Panc1 (cell line): Measurements from ENCODE around the gene RASD1. TPM values are rescaled to one million over a fixed set of nuclear protein-coding genes. Genes with fewer than 3 reads are reported as not detected.
A peak's percentile ranks its signal among the peaks of the same experiment; 100 is the strongest.

Experiments
- ATAC-seq: fragments of 200-7000 bp; cut with Tn5 transposase; 2 replicates; pipeline ENCODE4 v1.9.1; 2020; ENCODE audit warnings: mild to moderate bottlenecking, moderate library complexity
- BruUV-seq: library from RNA; stranded (reverse); fragments of 400-500 nt; replicated peaks from 2 replicates; lab custom pipeline; 2021; lab: Mats Ljungman, UMichigan
- CTCF ChIA-PET: fragments of 300-600 bp; sonication (Branson Sonifier 250); formaldehyde crosslinking; loops from one replicate; lab custom pipeline; 2022; ENCODE audit warnings: antibody characterized with exemption; lab: Charles Lee
- POLR2A ChIA-PET: fragments of 300-600 bp; sonication (Branson Sonifier 250); formaldehyde crosslinking; loops from one replicate; lab custom pipeline; 2022; ENCODE audit warnings: antibody characterized with exemption; lab: Charles Lee
- DNase-seq: peaks from one replicate; pipeline ENCODE4 v3.0.0-alpha.2; 2010; ENCODE audit warnings: low read depth, low spot score
- H3K27ac ChIP-seq: 2 replicates; pipeline ENCODE4 v1.5.1; 2011; ENCODE audit warnings: mild to moderate bottlenecking, low read length, inconsistent platforms
- H3K27me3 ChIP-seq: fragments of 200-500 bp; sonication (Bioruptor generic); 2 replicates; pipeline ENCODE4 v1.6.0; 2014; ENCODE audit warnings: low read length, inconsistent platforms; ENCODE audit not compliant: control insufficient read depth, insufficient read depth
- H3K36me3 ChIP-seq: fragments of 200-500 bp; sonication (Bioruptor generic); 2 replicates; pipeline ENCODE4 v1.5.1; 2014; ENCODE audit warnings: inconsistent platforms, mild to moderate bottlenecking, low read length, moderate library complexity; ENCODE audit not compliant: control insufficient read depth, insufficient read depth
- H3K4me1 ChIP-seq: 2 replicates; pipeline ENCODE4 v1.5.1; 2011; ENCODE audit warnings: inconsistent platforms, mild to moderate bottlenecking, low read length, moderate library complexity; ENCODE audit not compliant: control insufficient read depth, insufficient read depth
- H3K4me3 ChIP-seq, 2 experiments: 2 replicates each; pipeline ENCODE4 v1.5.1; 2011 to 2012; ENCODE audit warnings: low read depth in 2 of 2, low read length in 2 of 2, mild to moderate bottlenecking in 2 of 2, inconsistent platforms in 1 of 2, moderate library complexity in 1 of 2
- H3K9me3 ChIP-seq: fragments of 200-500 bp; sonication (Bioruptor generic); 2 replicates; pipeline ENCODE4 v1.5.1; 2014; ENCODE audit warnings: low read depth, mild to moderate bottlenecking, inconsistent platforms, low read length, moderate library complexity; ENCODE audit not compliant: control insufficient read depth, insufficient read depth
- POLR2AphosphoS5 ChIP-seq: IDR thresholded peaks from 2 replicates; pipeline ENCODE4 v1.6.1; 2012; ENCODE audit warnings: mild to moderate bottlenecking, low read depth, low read length, moderate library complexity
- SIN3A ChIP-seq: IDR thresholded peaks from 2 replicates; pipeline ENCODE4 v1.6.1; 2012; ENCODE audit warnings: low read depth, mild to moderate bottlenecking, low read length, moderate library complexity, borderline replicate concordance; ENCODE audit not compliant: insufficient read depth
- TCF7L2 ChIP-seq: IDR thresholded peaks from 2 replicates; pipeline ENCODE4 v1.6.1; 2011; ENCODE audit warnings: mild to moderate bottlenecking, low read depth, low read length, inconsistent platforms
- in situ Hi-C: cut with HindIII; loops from 2 replicates; pipeline ENCODE4 v1.10.0; 2016; ENCODE audit warnings: low sequenced_read_pairs, low pct_unique_long_range_greater_than_20kb
- intact Hi-C: fragments of 100-400 bp; cut with micrococcal nuclease; formaldehyde crosslinking; loops from one replicate; pipeline ENCODE4 v1.10.0; 2022; ENCODE audit not compliant: unreplicated experiment
- total RNA-seq: library from RNA; stranded (reverse); gene quantifications from one replicate; pipeline ENCODE4 v1.2.1, GENCODE V29; 2021; ENCODE audit not compliant: unreplicated experiment
- TF ChIP-seq, protein P1 (sequence below): fragments of 450-650 bp; IDR thresholded peaks from 2 replicates; pipeline ENCODE4 v1.5.1; 2017; ENCODE audit warnings: mild to moderate bottlenecking
- TF ChIP-seq, protein P2 (sequence below), 2 experiments: IDR thresholded peaks; 2 replicates each; pipeline ENCODE4 v1.6.1; 2011 to 2012; ENCODE audit warnings: low read depth in 2 of 2, control low read depth in 1 of 2, low read length in 1 of 2, mild to moderate bottlenecking in 1 of 2, moderate library complexity in 1 of 2; ENCODE audit not compliant: insufficient read depth in 1 of 2

RASD1 gene
- total RNA-seq, 1 experiment from 2014 or later, result 1.7 TPM

DNA sequence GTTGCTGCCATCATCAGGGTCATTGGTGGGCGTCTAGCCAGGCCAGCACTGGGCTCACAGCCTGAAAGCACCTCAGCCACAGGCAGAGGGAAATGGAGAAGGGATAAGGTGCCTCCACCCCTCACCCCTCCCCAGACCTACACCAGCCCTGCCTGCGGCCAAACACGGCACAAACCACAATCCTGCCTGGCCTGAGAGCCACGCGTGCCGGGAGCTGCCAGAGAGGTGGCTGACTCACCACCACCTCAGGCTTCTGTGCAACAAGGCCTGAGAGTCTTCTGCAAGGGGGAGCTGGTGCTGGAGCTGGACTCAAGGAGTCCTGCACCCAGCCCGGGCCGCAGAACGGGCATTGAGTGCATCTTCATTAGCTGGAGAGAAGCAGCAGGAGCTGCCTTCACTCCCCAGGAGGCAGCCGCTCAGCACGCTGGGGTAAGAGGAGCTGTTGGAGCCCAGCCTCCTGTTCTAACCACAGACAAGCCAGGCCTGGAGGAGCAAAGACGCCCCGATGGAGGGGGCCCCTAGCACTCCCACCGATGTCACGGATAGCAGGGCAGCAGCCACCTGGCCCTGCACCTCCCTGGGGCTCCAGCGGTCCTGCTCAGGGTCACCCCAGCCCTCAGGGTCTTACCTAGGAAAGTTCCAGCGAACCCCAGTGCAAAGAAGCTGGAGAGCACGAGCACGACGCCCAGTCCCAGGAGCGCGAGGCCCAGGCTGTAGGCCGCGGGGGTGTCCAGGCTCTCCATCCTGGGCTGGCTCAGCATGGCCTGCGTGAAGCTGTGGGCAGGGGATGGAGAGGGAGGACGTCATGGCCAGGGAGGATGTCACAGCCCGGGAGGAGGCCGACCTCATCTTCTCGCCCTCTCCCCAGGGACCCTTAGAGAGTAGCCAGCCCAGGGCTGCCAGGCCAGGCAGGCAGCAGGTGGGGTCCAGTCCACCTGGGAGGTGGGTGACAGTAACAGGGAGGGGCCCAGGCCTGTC, 16.0 kb upstream of the RASD1 start:
- Histone ChIP-seq H3K27me3 (no peaks in the 10 kb centered on the region), H3K9me3 (no peaks in the 10 kb centered on the region), H3K27ac (no peak overlapping the region), H3K4me1 (peaks cover 8% of the 10 kb centered on the region), H3K36me3 (no peaks in the 10 kb centered on the region), H3K4me3 (no peak overlapping the region)
- TF ChIP-seq, protein P1, sequence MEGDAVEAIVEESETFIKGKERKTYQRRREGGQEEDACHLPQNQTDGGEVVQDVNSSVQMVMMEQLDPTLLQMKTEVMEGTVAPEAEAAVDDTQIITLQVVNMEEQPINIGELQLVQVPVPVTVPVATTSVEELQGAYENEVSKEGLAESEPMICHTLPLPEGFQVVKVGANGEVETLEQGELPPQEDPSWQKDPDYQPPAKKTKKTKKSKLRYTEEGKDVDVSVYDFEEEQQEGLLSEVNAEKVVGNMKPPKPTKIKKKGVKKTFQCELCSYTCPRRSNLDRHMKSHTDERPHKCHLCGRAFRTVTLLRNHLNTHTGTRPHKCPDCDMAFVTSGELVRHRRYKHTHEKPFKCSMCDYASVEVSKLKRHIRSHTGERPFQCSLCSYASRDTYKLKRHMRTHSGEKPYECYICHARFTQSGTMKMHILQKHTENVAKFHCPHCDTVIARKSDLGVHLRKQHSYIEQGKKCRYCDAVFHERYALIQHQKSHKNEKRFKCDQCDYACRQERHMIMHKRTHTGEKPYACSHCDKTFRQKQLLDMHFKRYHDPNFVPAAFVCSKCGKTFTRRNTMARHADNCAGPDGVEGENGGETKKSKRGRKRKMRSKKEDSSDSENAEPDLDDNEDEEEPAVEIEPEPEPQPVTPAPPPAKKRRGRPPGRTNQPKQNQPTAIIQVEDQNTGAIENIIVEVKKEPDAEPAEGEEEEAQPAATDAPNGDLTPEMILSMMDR, result no peak
- TF ChIP-seq TCF7L2 (no peak), POLR2AphosphoS5 (no peak), SIN3A (no peak)
- TF ChIP-seq, protein P2, sequence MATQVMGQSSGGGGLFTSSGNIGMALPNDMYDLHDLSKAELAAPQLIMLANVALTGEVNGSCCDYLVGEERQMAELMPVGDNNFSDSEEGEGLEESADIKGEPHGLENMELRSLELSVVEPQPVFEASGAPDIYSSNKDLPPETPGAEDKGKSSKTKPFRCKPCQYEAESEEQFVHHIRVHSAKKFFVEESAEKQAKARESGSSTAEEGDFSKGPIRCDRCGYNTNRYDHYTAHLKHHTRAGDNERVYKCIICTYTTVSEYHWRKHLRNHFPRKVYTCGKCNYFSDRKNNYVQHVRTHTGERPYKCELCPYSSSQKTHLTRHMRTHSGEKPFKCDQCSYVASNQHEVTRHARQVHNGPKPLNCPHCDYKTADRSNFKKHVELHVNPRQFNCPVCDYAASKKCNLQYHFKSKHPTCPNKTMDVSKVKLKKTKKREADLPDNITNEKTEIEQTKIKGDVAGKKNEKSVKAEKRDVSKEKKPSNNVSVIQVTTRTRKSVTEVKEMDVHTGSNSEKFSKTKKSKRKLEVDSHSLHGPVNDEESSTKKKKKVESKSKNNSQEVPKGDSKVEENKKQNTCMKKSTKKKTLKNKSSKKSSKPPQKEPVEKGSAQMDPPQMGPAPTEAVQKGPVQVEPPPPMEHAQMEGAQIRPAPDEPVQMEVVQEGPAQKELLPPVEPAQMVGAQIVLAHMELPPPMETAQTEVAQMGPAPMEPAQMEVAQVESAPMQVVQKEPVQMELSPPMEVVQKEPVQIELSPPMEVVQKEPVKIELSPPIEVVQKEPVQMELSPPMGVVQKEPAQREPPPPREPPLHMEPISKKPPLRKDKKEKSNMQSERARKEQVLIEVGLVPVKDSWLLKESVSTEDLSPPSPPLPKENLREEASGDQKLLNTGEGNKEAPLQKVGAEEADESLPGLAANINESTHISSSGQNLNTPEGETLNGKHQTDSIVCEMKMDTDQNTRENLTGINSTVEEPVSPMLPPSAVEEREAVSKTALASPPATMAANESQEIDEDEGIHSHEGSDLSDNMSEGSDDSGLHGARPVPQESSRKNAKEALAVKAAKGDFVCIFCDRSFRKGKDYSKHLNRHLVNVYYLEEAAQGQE (IDR thresholded peaks at IDR 0.05; ENCODE audit: insufficient read depth in 1 of 2, low read depth in 2 of 2, low read length in 1 of 2), result no peak
- no TSS peak for BruUV-seq
- in situ Hi-C loops, result no loop called here
- peak; percentile 88 for ATAC-seq
- ChIA-PET POLR2A (interaction anchor here (0.5 to 0.6 kb wide), 3 partner anchors 20 to 428 kb away, joined by 5 to 10 read pairs (median 6); no protein-coding TSS in a partner anchor), CTCF (interaction anchor here (0.6 kb wide), 1 partner anchor 10 kb away, joined by 7 read pairs; no protein-coding TSS in a partner anchor)
- intact Hi-C loops, result no loop called here
- DNase-seq, result no peak

DNA sequence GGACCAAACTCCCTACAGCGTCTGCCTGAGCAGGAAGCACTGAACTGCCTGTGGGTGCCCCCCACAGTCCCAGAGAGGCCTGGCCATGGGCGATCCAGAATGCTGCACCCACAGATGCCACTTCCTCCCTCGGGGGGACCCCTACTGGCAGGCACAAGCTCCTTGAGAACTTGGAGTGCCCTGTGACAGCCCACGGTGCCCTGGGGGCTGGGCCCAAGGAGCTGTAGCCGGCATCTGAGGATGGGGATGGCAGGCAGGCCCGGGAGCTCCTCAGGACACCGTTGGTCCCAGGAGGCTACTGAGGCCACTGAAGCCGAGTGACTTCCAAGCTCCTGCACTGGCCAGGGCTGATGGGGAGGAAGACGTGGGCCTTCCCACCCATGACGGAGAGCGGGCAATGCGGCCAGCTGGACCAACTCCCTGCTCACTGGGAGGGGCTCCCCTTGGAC, 15.1 kb upstream of the RASD1 start:
- Histone ChIP-seq H3K36me3 (no peaks in the 10 kb centered on the region), H3K4me1 (peaks cover 8% of the 10 kb centered on the region), H3K27ac (no peak overlapping the region), H3K4me3 (no peak overlapping the region), H3K9me3 (no peaks in the 10 kb centered on the region), H3K27me3 (no peaks in the 10 kb centered on the region)
- TF ChIP-seq SIN3A (no peak), TCF7L2 (no peak), POLR2AphosphoS5 (no peak)
- TF ChIP-seq, protein P2 (IDR thresholded peaks at IDR 0.05; ENCODE audit: insufficient read depth in 1 of 2, low read depth in 2 of 2, low read length in 1 of 2), result no peak
- TF ChIP-seq, protein P1, result no peak
- in situ Hi-C loops (no loop called here), intact Hi-C loops (no loop called here)
- ChIA-PET CTCF (no interaction called here), POLR2A (interaction anchor here (0.6 kb wide), 1 partner anchor 21 kb away, joined by 6 read pairs; no protein-coding TSS in a partner anchor)
- no TSS peak for BruUV-seq
- ATAC-seq (no peak), DNase-seq (no peak)
